ENCODE measurements around the gene RABAC1.

RABAC1 gene

DNA sequence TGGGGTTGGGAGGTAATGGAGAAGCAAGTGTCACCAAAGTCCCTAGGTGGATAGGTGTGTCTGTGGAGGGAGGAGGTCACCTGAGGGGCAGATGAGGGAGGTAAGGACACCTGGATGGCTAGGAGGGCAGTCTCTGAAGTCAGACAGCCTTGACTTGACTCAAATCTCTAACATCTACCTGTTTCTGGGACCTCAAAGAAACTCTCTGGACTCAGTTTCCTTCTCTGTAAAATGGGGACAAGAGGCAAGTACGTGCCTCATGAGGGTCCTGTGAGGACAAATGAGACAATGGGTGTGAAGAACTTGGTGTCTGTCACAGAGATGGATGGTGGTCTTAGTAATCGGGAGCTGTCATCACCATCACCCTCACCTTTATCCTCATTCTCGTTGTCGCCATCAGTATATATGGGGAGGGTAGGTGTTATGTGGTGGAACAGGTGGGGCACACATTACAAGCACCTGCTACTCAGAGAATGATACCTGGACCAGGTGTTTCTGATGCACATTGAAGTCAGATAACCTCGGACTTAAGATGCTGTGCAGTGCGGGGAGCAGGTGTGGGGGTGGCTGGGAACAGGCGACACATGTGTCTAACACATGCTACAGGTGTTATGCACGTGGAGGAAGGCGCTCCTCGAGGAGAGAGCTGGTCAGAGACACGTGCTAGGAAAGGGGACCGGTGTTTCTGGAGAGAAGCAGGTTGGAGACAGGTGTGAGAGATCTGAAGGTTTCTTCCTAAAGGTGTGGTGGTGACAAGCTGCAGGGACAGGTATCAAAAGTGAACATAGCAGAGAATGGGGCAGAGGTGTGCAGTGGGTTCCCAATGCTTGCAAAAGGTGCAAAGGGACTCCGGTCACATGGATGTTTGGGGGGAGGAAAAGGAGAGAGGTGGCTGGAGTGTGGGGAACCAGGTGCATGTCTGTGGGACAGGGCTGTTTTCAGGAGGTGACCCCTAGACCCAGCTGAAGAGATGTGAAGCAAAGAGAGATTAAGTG lies 34.7 kb downstream of the RABAC1 start:
- Histone ChIP-seq H3K4me3 (ENCODE audit: low read depth in 1 of 5, low read length in 5 of 5) (no peak overlapping the region), H3K27me3 (ENCODE audit: control insufficient read depth in 5 of 5, insufficient read depth in 4 of 5, low read length in 5 of 5) (peaks cover 48 to 85% (median 83%) of the 10 kb centered on the region in 5 donors), H3K9me3 (ENCODE audit: control insufficient read depth in 5 of 5, low read length in 5 of 5) (peaks cover 0 to 3% (median 0%) of the 10 kb centered on the region in 5 donors)

DNA sequence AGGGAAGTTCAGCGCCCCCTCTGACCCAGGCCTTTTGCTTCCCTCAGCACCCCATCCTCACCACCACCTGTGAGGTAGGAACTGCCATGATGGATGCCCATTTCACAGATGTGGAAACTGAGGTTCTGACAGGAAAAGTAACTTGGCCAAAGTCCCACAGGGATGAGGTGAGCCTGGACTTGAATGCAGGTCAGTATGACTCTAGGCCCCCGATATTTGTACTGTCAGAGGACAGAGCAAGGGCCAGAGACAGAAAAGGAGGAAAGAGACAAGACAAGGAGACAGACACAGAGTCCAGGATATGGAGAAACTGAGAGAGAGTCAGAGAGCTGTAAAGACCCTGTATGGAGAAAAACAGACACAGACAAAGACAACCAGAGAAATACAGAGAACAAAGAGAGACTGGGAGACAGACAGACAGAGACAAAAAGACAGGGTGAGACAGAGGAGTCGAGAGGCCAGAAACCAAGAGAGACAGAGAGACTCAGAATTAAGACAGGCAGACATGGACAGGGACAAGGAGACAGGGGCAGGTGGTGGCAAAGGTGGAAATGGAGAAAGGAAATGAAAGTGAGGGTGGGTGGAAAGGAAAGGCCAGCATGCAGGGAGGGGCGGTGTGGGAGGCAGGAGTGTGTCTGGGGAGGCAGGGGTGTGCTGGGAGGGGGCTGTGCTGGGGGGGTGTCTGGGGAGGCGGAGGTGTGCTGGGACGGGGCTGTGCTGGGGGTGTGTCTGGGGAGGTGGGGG lies 35.9 kb downstream of the RABAC1 start:
- no peak overlapping the region for H3K27ac ChIP-seq (ENCODE audit: low read depth, low read length)
- H3K4me1 ChIP-seq (ENCODE audit: control insufficient read depth in 5 of 5, insufficient read depth in 5 of 5, low read length in 5 of 5) = peaks cover 0 to 2% (median 2%) of the 10 kb centered on the region in 5 donors
- H3K9me3 ChIP-seq (ENCODE audit: control insufficient read depth in 5 of 5, low read length in 5 of 5) = peaks cover 0 to 3% (median 0%) of the 10 kb centered on the region in 5 donors
- no peak overlapping the region for H3K4me3 ChIP-seq (ENCODE audit: low read depth in 1 of 5, low read length in 5 of 5)
- no peaks in the 10 kb centered on the region for H3K36me3 ChIP-seq (ENCODE audit: control insufficient read depth in 5 of 5, insufficient read depth in 5 of 5, low read length in 5 of 5)
- no peak overlapping the region for H3K9ac ChIP-seq (ENCODE audit: low read length in 5 of 5)
- H3K27me3 ChIP-seq (ENCODE audit: control insufficient read depth in 5 of 5, insufficient read depth in 4 of 5, low read length in 5 of 5) = peaks cover 48 to 89% (median 85%) of the 10 kb centered on the region in 5 donors

More for the DNA sequence above, 34.7 kb downstream of the RABAC1 start:
- peaks cover 0 to 12% (median 7%) of the 10 kb centered on the region in 5 donors for H3K4me1 ChIP-seq (ENCODE audit: control insufficient read depth in 5 of 5, insufficient read depth in 5 of 5, low read length in 5 of 5)
- H3K36me3 ChIP-seq (ENCODE audit: control insufficient read depth in 5 of 5, insufficient read depth in 5 of 5, low read length in 5 of 5) = no peaks in the 10 kb centered on the region
- no peak overlapping the region for H3K9ac ChIP-seq (ENCODE audit: low read length in 5 of 5)
- H3K27ac ChIP-seq (ENCODE audit: low read depth, low read length) = no peak overlapping the region

DNA sequence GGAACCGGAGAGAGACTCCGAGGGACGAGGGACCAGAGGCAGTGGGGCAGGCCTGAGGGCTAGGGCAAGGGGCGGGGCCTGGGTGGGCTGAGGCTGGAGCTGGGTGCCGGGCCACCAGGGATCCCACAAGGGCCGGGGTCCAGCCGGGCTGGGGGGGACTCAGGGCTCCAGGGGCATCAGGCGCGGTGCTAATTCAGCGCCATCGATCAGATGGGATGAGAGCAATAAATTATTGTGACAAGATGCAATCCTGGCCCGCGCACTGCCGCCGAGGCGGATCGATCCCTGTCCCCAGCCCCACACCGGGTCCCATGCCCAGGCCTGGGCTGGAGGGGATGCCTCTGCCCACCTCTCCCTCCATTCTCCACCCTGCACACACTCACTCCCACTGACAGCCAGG lies 36.5 kb downstream of the RABAC1 start:
- Histone ChIP-seq H3K9me3 (ENCODE audit: control insufficient read depth in 5 of 5, low read length in 5 of 5) (peaks cover 0 to 3% (median 0%) of the 10 kb centered on the region in 5 donors), H3K27me3 (ENCODE audit: control insufficient read depth in 5 of 5, insufficient read depth in 4 of 5, low read length in 5 of 5) (peaks cover 51 to 92% (median 88%) of the 10 kb centered on the region in 5 donors), H3K9ac (ENCODE audit: low read length in 5 of 5) (no peak overlapping the region), H3K27ac (ENCODE audit: low read depth, low read length) (no peak overlapping the region), H3K4me3 (ENCODE audit: low read depth in 1 of 5, low read length in 5 of 5) (no peak overlapping the region), H3K36me3 (ENCODE audit: control insufficient read depth in 5 of 5, insufficient read depth in 5 of 5, low read length in 5 of 5) (no peaks in the 10 kb centered on the region), H3K4me1 (ENCODE audit: control insufficient read depth in 5 of 5, insufficient read depth in 5 of 5, low read length in 5 of 5) (no peaks in the 10 kb centered on the region)

DNA sequence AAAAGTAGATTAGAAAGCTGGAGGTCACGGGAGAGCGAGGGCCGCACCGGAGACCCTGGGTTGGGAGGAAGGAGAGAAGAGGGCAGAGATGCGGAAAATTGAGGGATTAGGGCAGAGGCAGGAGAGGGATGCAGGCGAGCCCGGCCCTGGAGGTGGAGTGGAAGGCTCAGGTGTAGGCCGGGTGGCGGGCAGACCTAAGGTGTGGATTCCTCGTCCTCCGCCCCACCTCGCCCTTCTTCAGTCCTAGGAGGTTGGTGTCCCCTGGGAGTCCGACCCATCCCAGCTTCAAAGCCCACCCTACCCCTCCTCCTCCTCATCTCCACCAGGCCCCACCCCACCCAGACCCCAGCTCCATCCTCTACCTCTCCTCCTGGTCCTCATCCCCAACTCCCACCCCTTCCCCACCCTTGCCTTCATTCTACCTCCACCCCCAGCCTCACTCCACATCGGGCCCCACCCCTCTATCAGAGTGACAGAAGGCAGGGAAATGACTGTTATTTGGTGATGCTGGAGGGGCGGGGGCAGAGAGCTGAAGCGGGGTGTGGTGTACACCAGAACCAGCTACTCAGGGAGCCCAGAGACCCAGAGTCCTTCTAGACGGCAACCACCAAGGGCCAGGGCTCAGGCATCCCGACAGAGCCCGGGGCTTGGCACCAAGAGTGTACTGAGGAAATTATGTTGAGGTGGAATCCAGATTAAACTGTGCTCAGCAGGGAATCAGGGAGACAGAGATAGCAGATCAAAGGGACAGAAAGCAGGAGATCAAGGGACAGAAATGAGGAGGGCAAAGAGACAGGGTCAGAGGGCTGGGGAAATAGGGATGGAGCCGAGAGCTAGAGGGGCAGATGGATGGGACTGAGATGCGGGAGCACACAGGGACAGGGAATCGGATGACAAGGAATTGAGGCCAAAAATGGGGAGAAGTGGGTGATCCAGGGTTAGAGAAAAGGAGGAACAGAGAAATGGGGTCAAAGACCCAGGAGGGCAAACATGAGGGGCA lies 37.2 kb downstream of the RABAC1 start:
- peaks cover 0 to 3% (median 0%) of the 10 kb centered on the region in 5 donors for H3K9me3 ChIP-seq (ENCODE audit: control insufficient read depth in 5 of 5, low read length in 5 of 5)
- H3K27ac ChIP-seq (ENCODE audit: low read depth, low read length) = no peak overlapping the region
- no peaks in the 10 kb centered on the region for H3K4me1 ChIP-seq (ENCODE audit: control insufficient read depth in 5 of 5, insufficient read depth in 5 of 5, low read length in 5 of 5)
- H3K27me3 ChIP-seq (ENCODE audit: control insufficient read depth in 5 of 5, insufficient read depth in 4 of 5, low read length in 5 of 5) = peaks cover 48 to 89% (median 85%) of the 10 kb centered on the region in 5 donors
- no peak overlapping the region for H3K4me3 ChIP-seq (ENCODE audit: low read depth in 1 of 5, low read length in 5 of 5)
- no peak overlapping the region for H3K9ac ChIP-seq (ENCODE audit: low read length in 5 of 5)
- H3K36me3 ChIP-seq (ENCODE audit: control insufficient read depth in 5 of 5, insufficient read depth in 5 of 5, low read length in 5 of 5) = no peaks in the 10 kb centered on the region

- Histone ChIP-seq H3K4me1 (ENCODE audit: control insufficient read depth in 5 of 5, insufficient read depth in 5 of 5, low read length in 5 of 5) (no peaks in the 10 kb centered on the region), H3K9me3 (ENCODE audit: control insufficient read depth in 5 of 5, low read length in 5 of 5) (peaks cover 0 to under 1% (median 0%) of the 10 kb centered on the region in 5 donors), H3K36me3 (ENCODE audit: control insufficient read depth in 5 of 5, insufficient read depth in 5 of 5, low read length in 5 of 5) (no peaks in the 10 kb centered on the region), H3K4me3 (ENCODE audit: low read depth in 1 of 5, low read length in 5 of 5) (no peak overlapping the region), H3K27ac (ENCODE audit: low read depth, low read length) (no peak overlapping the region), H3K27me3 (ENCODE audit: control insufficient read depth in 5 of 5, insufficient read depth in 4 of 5, low read length in 5 of 5) (peaks cover 43 to 91% (median 86%) of the 10 kb centered on the region in 5 donors), H3K9ac (ENCODE audit: low read length in 5 of 5) (no peak overlapping the region)
Measured at GRCh38 chr19:41920882-41921576, 38.1 kb downstream of the RABAC1 start.

DNA sequence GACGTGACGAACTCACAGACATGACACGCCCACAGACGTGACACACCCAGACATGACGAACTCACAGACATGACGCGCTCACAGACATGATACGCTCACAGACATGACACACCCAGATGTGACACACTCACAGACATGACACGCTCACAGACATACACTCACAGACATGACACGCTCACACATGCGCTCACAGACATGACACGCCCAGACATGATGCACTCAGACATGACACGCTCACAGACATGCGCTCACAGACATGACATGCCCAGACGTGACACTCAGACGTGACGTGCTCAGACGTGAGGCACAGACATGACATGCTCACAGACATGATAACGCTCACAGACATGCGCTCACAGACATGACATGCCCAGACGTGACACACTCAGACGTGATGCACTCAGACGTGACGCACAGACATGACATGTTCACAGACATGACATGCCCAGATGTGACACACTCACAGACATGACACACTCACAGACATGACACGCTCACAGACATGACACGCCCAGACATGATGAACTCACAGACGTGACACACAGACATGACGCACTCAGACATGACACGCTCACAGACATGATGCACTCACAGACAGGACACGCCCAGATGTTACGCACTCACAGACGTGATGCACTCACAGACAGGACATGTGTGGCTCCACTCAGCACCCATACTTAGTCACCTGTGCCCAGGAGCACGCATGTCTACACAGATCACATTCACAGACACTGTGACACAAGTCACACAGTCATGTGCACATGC lies 39.0 kb downstream of the RABAC1 start:
- H3K27ac ChIP-seq (ENCODE audit: low read depth, low read length) = no peak overlapping the region
- no peak overlapping the region for H3K4me3 ChIP-seq (ENCODE audit: low read depth in 1 of 5, low read length in 5 of 5)
- peaks cover 40 to 89% (median 86%) of the 10 kb centered on the region in 5 donors for H3K27me3 ChIP-seq (ENCODE audit: control insufficient read depth in 5 of 5, insufficient read depth in 4 of 5, low read length in 5 of 5)
- peaks cover 0 to 5% (median 0%) of the 10 kb centered on the region in 5 donors for H3K4me1 ChIP-seq (ENCODE audit: control insufficient read depth in 5 of 5, insufficient read depth in 5 of 5, low read length in 5 of 5)
- no peak overlapping the region for H3K9ac ChIP-seq (ENCODE audit: low read length in 5 of 5)
- no peaks in the 10 kb centered on the region for H3K36me3 ChIP-seq (ENCODE audit: control insufficient read depth in 5 of 5, insufficient read depth in 5 of 5, low read length in 5 of 5)
- no peaks in the 10 kb centered on the region for H3K9me3 ChIP-seq (ENCODE audit: control insufficient read depth in 5 of 5, low read length in 5 of 5)

DNA sequence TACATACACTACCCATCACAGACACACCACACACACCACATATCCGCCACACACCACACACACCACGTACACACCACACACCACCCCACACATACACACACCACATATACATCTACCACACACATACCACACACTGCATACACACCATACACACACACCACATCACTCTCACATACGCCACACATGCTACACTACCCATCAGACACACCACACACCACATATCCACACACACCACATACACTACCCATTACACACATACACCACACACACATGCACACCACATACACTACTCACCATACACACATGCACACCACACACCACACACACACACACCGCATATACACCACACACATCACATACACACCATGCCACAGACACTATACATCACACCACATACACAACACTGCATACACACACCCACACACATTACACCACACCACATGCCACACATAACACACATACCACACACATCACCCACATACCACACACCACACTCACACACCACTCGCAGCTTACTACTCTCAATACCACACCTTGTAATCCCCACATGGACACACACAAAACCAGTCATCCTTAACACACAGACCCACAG lies 40.4 kb downstream of the RABAC1 start:
- Histone ChIP-seq H3K4me3 (ENCODE audit: low read depth in 1 of 5, low read length in 5 of 5) (no peak overlapping the region), H3K36me3 (ENCODE audit: control insufficient read depth in 5 of 5, insufficient read depth in 5 of 5, low read length in 5 of 5) (no peaks in the 10 kb centered on the region), H3K27ac (ENCODE audit: low read depth, low read length) (no peak overlapping the region), H3K27me3 (ENCODE audit: control insufficient read depth in 5 of 5, insufficient read depth in 4 of 5, low read length in 5 of 5) (peaks cover 36 to 85% (median 83%) of the 10 kb centered on the region in 5 donors), H3K4me1 (ENCODE audit: control insufficient read depth in 5 of 5, insufficient read depth in 5 of 5, low read length in 5 of 5) (peaks cover 0 to 6% (median 0%) of the 10 kb centered on the region in 5 donors), H3K9me3 (ENCODE audit: control insufficient read depth in 5 of 5, low read length in 5 of 5) (no peaks in the 10 kb centered on the region), H3K9ac (ENCODE audit: low read length in 5 of 5) (no peak overlapping the region)

GRCh38 chr19:41918095-41918494 lies 41.0 kb downstream of the RABAC1 start:
- peaks cover 0 to 6% (median 0%) of the 10 kb centered on the region in 5 donors for H3K4me1 ChIP-seq (ENCODE audit: control insufficient read depth in 5 of 5, insufficient read depth in 5 of 5, low read length in 5 of 5)
- peaks cover 40 to 88% (median 84%) of the 10 kb centered on the region in 5 donors for H3K27me3 ChIP-seq (ENCODE audit: control insufficient read depth in 5 of 5, insufficient read depth in 4 of 5, low read length in 5 of 5)
- no peak overlapping the region for H3K9ac ChIP-seq (ENCODE audit: low read length in 5 of 5)
- H3K36me3 ChIP-seq (ENCODE audit: control insufficient read depth in 5 of 5, insufficient read depth in 5 of 5, low read length in 5 of 5) = no peaks in the 10 kb centered on the region
- no peak overlapping the region for H3K4me3 ChIP-seq (ENCODE audit: low read depth in 1 of 5, low read length in 5 of 5)
- H3K9me3 ChIP-seq (ENCODE audit: control insufficient read depth in 5 of 5, low read length in 5 of 5) = no peaks in the 10 kb centered on the region
- no peak overlapping the region for H3K27ac ChIP-seq (ENCODE audit: low read depth, low read length)
